Measurements from ENCODE around the gene CLDN18.

DNA sequence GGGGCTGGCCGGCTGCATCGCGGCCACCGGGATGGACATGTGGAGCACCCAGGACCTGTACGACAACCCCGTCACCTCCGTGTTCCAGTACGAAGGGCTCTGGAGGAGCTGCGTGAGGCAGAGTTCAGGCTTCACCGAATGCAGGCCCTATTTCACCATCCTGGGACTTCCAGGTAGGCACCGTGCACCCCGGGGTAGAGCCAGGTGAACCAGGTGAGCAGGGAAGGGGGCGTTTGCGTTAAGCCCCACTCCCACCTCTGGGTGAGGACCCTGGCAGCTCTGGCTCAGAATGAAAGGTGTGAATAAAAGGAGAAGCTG is 267 bp downstream of the CLDN18 start:
- TF ChIP-seq, protein P1, sequence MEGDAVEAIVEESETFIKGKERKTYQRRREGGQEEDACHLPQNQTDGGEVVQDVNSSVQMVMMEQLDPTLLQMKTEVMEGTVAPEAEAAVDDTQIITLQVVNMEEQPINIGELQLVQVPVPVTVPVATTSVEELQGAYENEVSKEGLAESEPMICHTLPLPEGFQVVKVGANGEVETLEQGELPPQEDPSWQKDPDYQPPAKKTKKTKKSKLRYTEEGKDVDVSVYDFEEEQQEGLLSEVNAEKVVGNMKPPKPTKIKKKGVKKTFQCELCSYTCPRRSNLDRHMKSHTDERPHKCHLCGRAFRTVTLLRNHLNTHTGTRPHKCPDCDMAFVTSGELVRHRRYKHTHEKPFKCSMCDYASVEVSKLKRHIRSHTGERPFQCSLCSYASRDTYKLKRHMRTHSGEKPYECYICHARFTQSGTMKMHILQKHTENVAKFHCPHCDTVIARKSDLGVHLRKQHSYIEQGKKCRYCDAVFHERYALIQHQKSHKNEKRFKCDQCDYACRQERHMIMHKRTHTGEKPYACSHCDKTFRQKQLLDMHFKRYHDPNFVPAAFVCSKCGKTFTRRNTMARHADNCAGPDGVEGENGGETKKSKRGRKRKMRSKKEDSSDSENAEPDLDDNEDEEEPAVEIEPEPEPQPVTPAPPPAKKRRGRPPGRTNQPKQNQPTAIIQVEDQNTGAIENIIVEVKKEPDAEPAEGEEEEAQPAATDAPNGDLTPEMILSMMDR (conservative IDR thresholded peaks at IDR 0.05; ENCODE audit: low read length): no peak
- TF ChIP-seq EZH2phosphoT487 (IDR thresholded peaks at IDR 0.05; ENCODE audit: borderline replicate concordance, low read depth, low read length): no peak

Data from OCI-LY7 (cell line).